Measurements from ENCODE around the gene FGF8. TPM values are rescaled to one million over a fixed set of nuclear protein-coding genes. Genes with fewer than 3 reads are reported as not detected.
A peak's percentile ranks its signal among the peaks of the same experiment; 100 is the strongest.

FGF8 gene
- total and polyA plus RNA-seq, 9 of the 15 experiments (the other 6 are each of a cell fraction or from before 2014, with no cell fraction given): 0.13 to 0.82 (median 0.37) TPM; not detected in 5

GRCh38 chr10:101818872-101819633, 43.1 kb upstream of the FGF8 start:
- H3K9ac ChIP-seq (ENCODE audit: insufficient read depth in 1 of 2, low read depth in 2 of 2, low read length in 2 of 2): peak overlapping the region; percentile 94 to 96
- no peaks in the 10 kb centered on the region for H3K9me3 ChIP-seq (replicated peaks; ENCODE audit: control insufficient read depth, insufficient read depth, low read depth, low read length)
- H4K20me1 ChIP-seq (replicated peaks; ENCODE audit: control insufficient read depth, insufficient read depth, low read length): peaks cover 32% of the 10 kb centered on the region
- FAIRE-seq: peak; percentile 42
- peak; percentile 26 to 71 (median 34) for DNase-seq (ENCODE audit: extremely low read depth in 1 of 4, low spot score in 3 of 4)
- peak overlapping the region; percentile 88 for H2AFZ ChIP-seq (ENCODE audit: low read depth, low read length)
- H3K27ac ChIP-seq (ENCODE audit: extremely low read depth, low read depth, low read length): peak overlapping the region; percentile 99
- H3K79me2 ChIP-seq (ENCODE audit: control insufficient read depth, insufficient read depth, low read length): peaks cover 67% of the 10 kb centered on the region
- intact Hi-C loops (cut with micrococcal nuclease): no loop called here
- H3K9me1 ChIP-seq (ENCODE audit: control insufficient read depth, insufficient read depth, low read length): no peaks in the 10 kb centered on the region
- peak; percentile 52 for ATAC-seq
- WGBS (ENCODE audit: insufficient coverage, low coverage, missing lambda C conversion rate): 8% methylated on average over 13 of the region's 14 CpGs
- in situ Hi-C loops (cut with MboI): no loop called here
- H3K27me3 ChIP-seq (ENCODE audit: control insufficient read depth in 2 of 2, insufficient read depth in 2 of 2, low read length in 2 of 2): no peaks in the 10 kb centered on the region
- peak overlapping the region; percentile 98 for H3K4me3 ChIP-seq
- CTCF ChIA-PET (ENCODE audit: low intra/inter-chr PET ratio): interaction anchor here (0.6 kb wide), 1 partner anchor 225 kb away, joined by 3 read pairs; no protein-coding TSS in a partner anchor
- peak overlapping the region; percentile 98 for H3K4me2 ChIP-seq (ENCODE audit: insufficient read depth, low read length)
- H3K4me1 ChIP-seq (replicated peaks in 1 of 2; ENCODE audit: control insufficient read depth in 2 of 2, insufficient read depth in 2 of 2, low read length in 2 of 2): peaks cover 15 to 17% of the 10 kb centered on the region in 2 experiments; a peak in 4 of 5 replicates
- H3K36me3 ChIP-seq (ENCODE audit: control insufficient read depth, insufficient read depth, low read length): peaks cover 12% of the 10 kb centered on the region; the same call in 1 of the 3 replicates
- TSS peak; percentile 86 for BruUV-seq (replicated peaks)
- POLR2A ChIA-PET: interaction anchor here (0.5 to 3.9 kb wide), 14 partner anchors 7 to 661 kb away, joined by 3 to 19 read pairs (median 4); partner anchors contain the start of gene POLL
- TF ChIP-seq TAF1 (IDR thresholded peaks at IDR 0.05; ENCODE audit: control insufficient read depth, extremely low read depth, insufficient read depth, low read length, severe bottlenecking): peak; percentile 16
- peak; percentile 29 for TF ChIP-seq RBBP5 (IDR thresholded peaks at IDR 0.05; ENCODE audit: borderline replicate concordance, insufficient read depth, low read length, poor library complexity, severe bottlenecking)
- TF ChIP-seq FOXK1 (CRISPR knock-in tag; IDR thresholded peaks at IDR 0.05; ENCODE audit: borderline replicate concordance): 0 out of 2 replicates have a peak, but pooled peaks have one; percentile 0
- peak; percentile 57; the same call in 1 of the 2 replicates for TF ChIP-seq NFRKB (IDR thresholded peaks at IDR 0.05; ENCODE audit: low read depth)
- TF ChIP-seq STAT5A (IDR thresholded peaks at IDR 0.05; ENCODE audit: borderline replicate concordance, low read length): no peak
- TF ChIP-seq ZNF395 (CRISPR knock-in tag; IDR thresholded peaks at IDR 0.05): peak; percentile 65; the same call in 1 of the 2 replicates
- no peak for TF ChIP-seq TFAM (CRISPR knock-in tag; conservative IDR thresholded peaks at IDR 0.05)
- TF ChIP-seq MYC (IDR thresholded peaks at IDR 0.05; ENCODE audit: low read depth, low read length): peak; percentile 59
- TF ChIP-seq MYC (CRISPR knock-in tag; IDR thresholded peaks at IDR 0.05; ENCODE audit: borderline replicate concordance, low read depth): no peak
- TF ChIP-seq ID3 (CRISPR knock-in tag; IDR thresholded peaks at IDR 0.05): no peak
- TF ChIP-seq ID3 (tag; IDR thresholded peaks at IDR 0.05): 0 out of 2 replicates have a peak, but pooled peaks have one; percentile 41

All from K562 (cell line).